Ovary (tissue), 3 donors: ENCODE results near the gene APBA1.

Experiments used
- CTCF ChIP-seq, 3 donors: fragments of 450-650 bp in 2 of 3; fragments of 200-600 bp in 1 of 3; IDR thresholded peaks; one replicate each; pipeline versions ENCODE4 v1.5.1 to v1.8.0; 2016 to 2022; ENCODE audit warnings: antibody characterized with exemption in 3 of 3, mild to moderate bottlenecking in 1 of 3
- EP300 ChIP-seq: sonication (generic); formaldehyde crosslinking; IDR thresholded peaks from one replicate; pipeline ENCODE4 v1.6.1; 2017; ENCODE audit warnings: antibody characterized with exemption
- POLR2A ChIP-seq: fragments of 450-650 bp; IDR thresholded peaks from one replicate; pipeline ENCODE4 v1.6.1; 2017; ENCODE audit warnings: antibody characterized with exemption, mild to moderate bottlenecking, moderate library complexity
- donor health status: DM: no; HTN: no; CAD: no.

DNA sequence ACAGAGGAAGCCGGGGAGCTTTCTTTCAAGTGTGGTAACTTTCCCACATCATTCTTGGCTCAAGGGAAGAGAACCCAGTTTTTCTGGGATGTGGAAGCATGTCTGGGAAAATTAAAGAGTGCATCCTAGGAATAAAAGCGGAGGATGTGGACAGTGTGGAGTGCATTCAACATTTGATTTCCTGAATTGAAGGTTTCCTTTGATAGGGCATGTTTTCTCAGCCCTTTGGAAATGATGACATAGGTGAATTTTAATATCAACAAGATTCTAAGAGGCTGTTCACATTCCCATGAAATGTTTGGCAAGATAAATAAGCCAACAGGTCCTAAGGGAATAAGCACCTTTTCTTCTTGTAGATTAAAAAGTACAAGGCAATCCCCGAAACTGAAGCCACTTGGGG lies 283.6 kb downstream of the APBA1 start:
- TF ChIP-seq CTCF (IDR thresholded peaks at IDR 0.05) = no peak
- no peak for TF ChIP-seq EP300
- no peak for TF ChIP-seq POLR2A
